Vagina (tissue), 2 donors: ENCODE measurements around the gene MANEA.

Source experiments
- CTCF ChIP-seq, 3 experiments: fragments of 450-650 bp in 2 of 3; fragments of 200-600 bp in 1 of 3; sonication (generic) in 1 of 3; IDR thresholded peaks; one replicate each; pipeline ENCODE4 v1.5.1; 2017 to 2019; ENCODE audit warnings: antibody characterized with exemption in 3 of 3, mild to moderate bottlenecking in 2 of 3, moderate library complexity in 2 of 3
- POLR2A ChIP-seq, 2 donors: fragments of 450-650 bp; IDR thresholded peaks; one replicate each; pipeline ENCODE4 v1.6.1; 2017; ENCODE audit warnings: antibody characterized with exemption in 2 of 2, mild to moderate bottlenecking in 2 of 2, moderate library complexity in 2 of 2

- TF ChIP-seq CTCF (IDR thresholded peaks at IDR 0.05) (no peak), POLR2A (IDR thresholded peaks at IDR 0.05) (no peak)
Measured at GRCh38 chr6:95546148-95546547, 31.2 kb upstream of the MANEA start.
